Right hindlimb (tissue), 1 donor: Measurements from ENCODE around the gene MAPK10.

ENCODE experiments used
- DNase-seq: peaks from one replicate; pipeline ENCODE4 v3.0.0-alpha.2; 2018

The MAPK10 gene

GRCh38 chr4:85964298-85964697 is 395.6 kb downstream of the MAPK10 start:
- no peak for DNase-seq

- DNase-seq, result no peak
Measured at GRCh38 chr4:85963231-85963630, 396.6 kb downstream of the MAPK10 start.

DNA sequence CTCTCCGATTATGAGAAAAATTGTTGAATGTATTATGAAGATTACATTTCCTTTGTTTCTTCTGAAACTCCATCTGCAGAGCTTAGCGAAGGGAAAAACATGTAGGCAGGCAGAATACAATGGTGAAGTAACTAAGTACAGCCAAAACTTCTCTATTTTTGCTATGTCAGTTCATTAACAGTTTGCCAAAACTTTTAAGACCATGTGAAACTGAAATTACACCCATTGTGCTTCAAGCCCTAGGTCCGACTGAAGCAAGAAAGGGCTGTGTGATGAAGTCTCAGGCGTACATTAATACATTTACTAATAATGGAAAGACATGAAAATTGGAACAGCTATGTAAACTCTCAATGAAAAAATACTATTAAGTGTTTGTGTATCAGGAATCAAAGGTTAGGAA is 398.0 kb downstream of the MAPK10 start:
- DNase-seq, result no peak

DNA sequence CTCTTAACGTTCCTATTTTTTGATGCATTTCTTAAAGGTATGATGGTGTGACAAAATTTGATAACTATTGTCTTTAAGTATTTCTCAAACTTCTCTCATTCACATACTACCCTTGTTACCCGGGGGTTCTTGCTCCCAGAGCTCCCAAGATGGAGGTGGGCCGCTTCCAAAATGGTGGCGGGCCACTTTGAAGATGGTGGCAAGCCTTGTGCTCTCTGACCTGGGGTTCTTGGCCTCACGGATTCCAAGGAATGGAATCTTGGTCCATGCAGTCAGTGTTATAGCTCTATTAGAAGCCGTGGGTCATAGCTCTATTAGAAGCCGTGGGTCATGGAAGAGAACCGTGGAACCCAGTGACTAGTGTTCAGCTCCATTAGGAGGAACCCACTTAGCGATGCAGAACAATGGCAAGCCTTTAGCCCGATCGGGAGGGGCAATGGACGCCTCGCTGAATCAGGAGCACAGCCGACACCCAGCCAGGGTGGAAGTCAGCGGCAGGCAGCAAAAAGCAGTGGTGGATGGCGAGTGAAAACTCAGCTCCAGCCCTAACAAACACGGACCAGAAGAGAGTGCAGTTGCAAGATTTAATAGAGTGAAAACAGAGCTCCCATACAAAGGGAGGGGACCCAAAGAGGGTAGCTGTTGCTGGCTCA is 403.4 kb downstream of the MAPK10 start:
- no peak for DNase-seq

DNA sequence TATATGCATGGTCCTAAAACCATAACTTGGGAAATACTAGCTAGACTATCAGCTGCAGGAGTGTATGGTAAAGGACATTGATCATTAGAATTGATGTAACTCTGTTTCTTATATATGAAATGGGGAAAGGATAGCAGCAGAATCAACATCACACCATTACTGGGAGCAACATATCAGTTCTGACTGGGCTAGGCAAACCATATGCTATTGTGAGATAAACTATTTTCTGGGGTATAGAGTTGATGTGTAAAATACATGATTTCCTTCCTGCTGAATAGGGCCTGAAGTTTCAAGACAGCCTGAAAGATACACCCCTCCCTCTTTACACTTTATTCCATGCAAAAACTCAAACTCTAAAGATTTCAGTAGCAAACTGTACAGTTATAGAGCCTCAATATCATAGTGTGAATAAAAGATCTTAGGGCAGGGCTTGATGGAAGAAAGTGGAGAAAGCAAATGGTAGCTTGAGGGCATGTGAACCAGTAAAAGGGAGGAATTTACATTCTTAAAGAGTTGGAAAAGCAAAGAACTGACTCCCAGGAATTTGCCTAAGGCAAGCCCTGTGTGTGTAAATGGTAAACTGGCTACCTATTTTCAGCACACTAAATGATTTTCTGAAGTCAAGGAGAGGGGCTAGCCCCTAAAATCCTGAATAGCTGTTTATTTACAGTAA is 404.1 kb downstream of the MAPK10 start:
- DNase-seq, result no peak

GRCh38 chr4:85953651-85954018 is 406.2 kb downstream of the MAPK10 start:
- no peak for DNase-seq

GRCh38 chr4:85952972-85953650 is 406.7 kb downstream of the MAPK10 start:
- peak; percentile 46 for DNase-seq

GRCh38 chr4:85952528-85952927 is 407.3 kb downstream of the MAPK10 start:
- no peak for DNase-seq

DNA sequence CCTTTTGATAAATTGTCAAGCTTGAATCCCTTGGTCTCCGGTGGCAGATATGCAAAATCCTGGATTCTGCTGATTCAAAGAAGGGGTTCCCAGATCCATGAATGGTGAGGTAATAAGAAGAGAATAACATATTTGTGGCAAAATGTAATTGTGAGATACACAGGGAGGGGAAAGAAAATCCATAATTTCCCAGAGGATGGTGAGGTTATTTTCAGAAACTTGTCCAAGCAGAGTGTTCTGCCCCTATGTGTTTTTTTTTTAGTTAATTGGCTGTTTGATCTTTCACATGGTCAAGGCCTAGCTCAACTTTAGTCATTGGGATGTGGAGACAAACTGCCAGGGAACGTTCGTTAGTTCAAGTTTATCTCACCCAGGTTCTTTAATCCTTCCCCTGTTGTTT is 408.8 kb downstream of the MAPK10 start:
- DNase-seq, result no peak

- no peak for DNase-seq
Measured at GRCh38 chr4:85946821-85947220, 413.0 kb downstream of the MAPK10 start.

GRCh38 chr4:85942107-85942506 is 417.7 kb downstream of the MAPK10 start:
- DNase-seq, result no peak

DNA sequence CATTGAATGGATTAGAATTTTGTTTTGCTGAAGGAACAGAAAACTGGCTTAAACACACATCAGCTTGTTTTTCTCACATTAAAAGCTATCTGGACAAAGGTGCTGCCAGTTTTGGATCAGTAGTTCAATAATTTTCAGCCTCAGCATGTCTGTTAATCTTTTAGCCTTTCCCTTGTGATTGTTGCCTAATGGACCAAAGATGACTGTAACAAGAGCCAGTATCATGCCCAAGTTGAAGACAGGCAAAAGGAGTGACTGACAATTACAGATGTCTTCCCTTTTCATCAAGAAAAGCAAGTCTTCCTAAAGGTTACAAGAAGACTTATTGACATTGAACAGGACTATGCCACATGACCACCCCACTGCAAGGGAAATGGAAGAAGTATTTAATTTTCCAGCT is 419.7 kb downstream of the MAPK10 start:
- DNase-seq, result no peak
